Liver (tissue), 3 donors: ENCODE data around the gene AKR1C1.

Experiments used
- ATF3 ChIP-seq: IDR thresholded peaks from 2 replicates; pipeline ENCODE4 v1.6.1; 2016; ENCODE audit warnings: antibody characterized with exemption
- CTCF ChIP-seq: fragments of 150-350 bp; IDR thresholded peaks from 2 replicates; pipeline ENCODE4 v1.5.1; 2017; ENCODE audit warnings: improper control_type of control experiment, low read depth, low read length; ENCODE audit not compliant: missing input control
- GABPA ChIP-seq, 2 donors: IDR thresholded peaks in 1 of 2; conservative IDR thresholded peaks in 1 of 2; 2 replicates each; pipeline ENCODE4 v1.6.1; 2016; ENCODE audit warnings: antibody characterized with exemption in 2 of 2, mild to moderate bottlenecking in 1 of 2, moderate library complexity in 1 of 2
- MAX ChIP-seq: IDR thresholded peaks from 2 replicates; pipeline ENCODE4 v1.6.1; 2016; ENCODE audit warnings: antibody characterized with exemption
- RAD21 ChIP-seq, 2 donors: IDR thresholded peaks; 2 replicates each; pipeline ENCODE4 v1.6.1; 2016; ENCODE audit warnings: antibody characterized with exemption in 2 of 2, mild to moderate bottlenecking in 2 of 2
- RXRA ChIP-seq, 2 donors: IDR thresholded peaks; 2 replicates each; pipeline ENCODE4 v1.6.1; 2017 to 2018; ENCODE audit warnings: antibody characterized with exemption in 2 of 2, mild to moderate bottlenecking in 1 of 2
- SP1 ChIP-seq: IDR thresholded peaks from 2 replicates; pipeline ENCODE4 v1.6.1; 2018; ENCODE audit warnings: antibody characterized with exemption, mild to moderate bottlenecking
- TAF1 ChIP-seq: conservative IDR thresholded peaks from 2 replicates; pipeline ENCODE4 v1.6.1; 2016; ENCODE audit warnings: antibody characterized with exemption, mild to moderate bottlenecking
- YY1 ChIP-seq: IDR thresholded peaks from 2 replicates; pipeline ENCODE4 v1.6.1; 2016; ENCODE audit warnings: antibody characterized with exemption, mild to moderate bottlenecking
- donor health status: healthy.
- donor health status: healthy.

GRCh38 chr10:5002013-5002727 lies 39.0 kb downstream of the AKR1C1 start:
- TF ChIP-seq SP1 (no peak), RAD21 (IDR thresholded peaks at IDR 0.05) (no peak), RXRA (IDR thresholded peaks at IDR 0.05) (no peak), CTCF (no peak), TAF1 (no peak), MAX (no peak), YY1 (no peak), ATF3 (no peak), GABPA (IDR thresholded peaks at IDR 0.05 in 1 of 2, conservative IDR thresholded peaks at IDR 0.05 in 1 of 2) (no peak)
